ENCODE measurements around the gene TIGD4.

Gene TIGD4

DNA sequence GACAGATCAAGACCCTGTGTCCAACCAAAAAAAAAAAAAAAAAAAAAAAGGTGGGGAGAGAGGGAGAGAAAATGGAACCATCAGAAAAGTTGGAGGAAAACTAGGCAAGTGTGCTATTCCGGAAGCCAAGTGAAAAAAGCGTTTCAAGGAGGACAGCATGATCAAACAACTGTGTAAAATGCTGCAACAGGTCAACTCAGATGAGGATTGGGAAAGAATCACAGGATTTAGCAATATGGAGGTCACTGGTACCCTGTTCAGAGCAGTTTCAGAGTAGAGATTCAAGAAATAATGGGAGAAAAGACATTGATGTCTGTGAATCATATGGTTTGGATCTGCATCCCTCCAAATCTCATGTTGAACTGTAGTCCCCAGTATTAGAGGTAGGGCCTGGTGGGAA is 47.5 kb downstream of the TIGD4 start:
- H3K36me3 ChIP-seq (replicated peaks; ENCODE audit: low read depth, low read length): no peaks in the 10 kb centered on the region
- H4K20me1 ChIP-seq (ENCODE audit: insufficient read depth, low read length): no peaks in the 10 kb centered on the region
- TF ChIP-seq EZH2phosphoT487 (IDR thresholded peaks at IDR 0.05; ENCODE audit: low read depth): no peak
- TF ChIP-seq, protein P1, sequence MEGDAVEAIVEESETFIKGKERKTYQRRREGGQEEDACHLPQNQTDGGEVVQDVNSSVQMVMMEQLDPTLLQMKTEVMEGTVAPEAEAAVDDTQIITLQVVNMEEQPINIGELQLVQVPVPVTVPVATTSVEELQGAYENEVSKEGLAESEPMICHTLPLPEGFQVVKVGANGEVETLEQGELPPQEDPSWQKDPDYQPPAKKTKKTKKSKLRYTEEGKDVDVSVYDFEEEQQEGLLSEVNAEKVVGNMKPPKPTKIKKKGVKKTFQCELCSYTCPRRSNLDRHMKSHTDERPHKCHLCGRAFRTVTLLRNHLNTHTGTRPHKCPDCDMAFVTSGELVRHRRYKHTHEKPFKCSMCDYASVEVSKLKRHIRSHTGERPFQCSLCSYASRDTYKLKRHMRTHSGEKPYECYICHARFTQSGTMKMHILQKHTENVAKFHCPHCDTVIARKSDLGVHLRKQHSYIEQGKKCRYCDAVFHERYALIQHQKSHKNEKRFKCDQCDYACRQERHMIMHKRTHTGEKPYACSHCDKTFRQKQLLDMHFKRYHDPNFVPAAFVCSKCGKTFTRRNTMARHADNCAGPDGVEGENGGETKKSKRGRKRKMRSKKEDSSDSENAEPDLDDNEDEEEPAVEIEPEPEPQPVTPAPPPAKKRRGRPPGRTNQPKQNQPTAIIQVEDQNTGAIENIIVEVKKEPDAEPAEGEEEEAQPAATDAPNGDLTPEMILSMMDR (IDR thresholded peaks at IDR 0.05; ENCODE audit: low read depth, low read length): no peak
- H3K27me3 ChIP-seq (ENCODE audit: low read depth, low read length): peaks cover 19% of the 10 kb centered on the region
- no peak overlapping the region for H3K27ac ChIP-seq (ENCODE audit: low read length)
- no peak overlapping the region for H3K4me3 ChIP-seq (ENCODE audit: low read length)
- no peak overlapping the region for H3K4me2 ChIP-seq (ENCODE audit: low read length)
- no peaks in the 10 kb centered on the region for H3K9me3 ChIP-seq (ENCODE audit: insufficient read depth, low read length)
- H2AFZ ChIP-seq (ENCODE audit: low read depth, low read length): no peak overlapping the region
- no peak overlapping the region for H3K9ac ChIP-seq (ENCODE audit: low read length)
- H3K4me1 ChIP-seq (ENCODE audit: low read length): peaks cover 29% of the 10 kb centered on the region
- no peaks in the 10 kb centered on the region for H3K79me2 ChIP-seq (ENCODE audit: low read length)

- H4K20me1 ChIP-seq (ENCODE audit: insufficient read depth, low read length): no peaks in the 10 kb centered on the region
- no peak overlapping the region for H3K27ac ChIP-seq (ENCODE audit: low read length)
- no peak overlapping the region for H3K9ac ChIP-seq (ENCODE audit: low read length)
- H3K4me2 ChIP-seq (ENCODE audit: low read length): no peak overlapping the region
- no peak for TF ChIP-seq EZH2phosphoT487 (IDR thresholded peaks at IDR 0.05; ENCODE audit: low read depth)
- H3K4me3 ChIP-seq (ENCODE audit: low read length): no peak overlapping the region
- H3K4me1 ChIP-seq (ENCODE audit: low read length): peaks cover 17% of the 10 kb centered on the region
- H3K27me3 ChIP-seq (ENCODE audit: low read depth, low read length): peaks cover 11% of the 10 kb centered on the region; the same call in 1 of the 2 replicates
- H3K9me3 ChIP-seq (ENCODE audit: insufficient read depth, low read length): no peaks in the 10 kb centered on the region
- no peaks in the 10 kb centered on the region for H3K36me3 ChIP-seq (replicated peaks; ENCODE audit: low read depth, low read length)
- H3K79me2 ChIP-seq (ENCODE audit: low read length): no peaks in the 10 kb centered on the region
- no peak overlapping the region for H2AFZ ChIP-seq (ENCODE audit: low read depth, low read length)
Measured at GRCh38 chr4:152729466-152729865, 50.1 kb downstream of the TIGD4 start.

- Histone ChIP-seq H3K36me3 (replicated peaks; ENCODE audit: low read depth, low read length) (no peaks in the 10 kb centered on the region), H3K79me2 (ENCODE audit: low read length) (no peaks in the 10 kb centered on the region), H2AFZ (ENCODE audit: low read depth, low read length) (no peak overlapping the region), H3K27ac (ENCODE audit: low read length) (no peak overlapping the region), H3K4me1 (ENCODE audit: low read length) (peaks cover 9% of the 10 kb centered on the region; the same call in 1 of the 2 replicates), H3K4me2 (ENCODE audit: low read length) (no peak overlapping the region), H3K9ac (ENCODE audit: low read length) (no peak overlapping the region), H3K27me3 (ENCODE audit: low read depth, low read length) (peaks cover 11% of the 10 kb centered on the region; the same call in 1 of the 2 replicates), H3K9me3 (ENCODE audit: insufficient read depth, low read length) (no peaks in the 10 kb centered on the region), H4K20me1 (ENCODE audit: insufficient read depth, low read length) (no peaks in the 10 kb centered on the region), H3K4me3 (ENCODE audit: low read length) (no peak overlapping the region)
- TF ChIP-seq, protein P1 (IDR thresholded peaks at IDR 0.05; ENCODE audit: low read depth, low read length): no peak
- no peak for TF ChIP-seq EZH2phosphoT487 (IDR thresholded peaks at IDR 0.05; ENCODE audit: low read depth)
Measured at GRCh38 chr4:152728343-152728742, 51.2 kb downstream of the TIGD4 start.

DNA sequence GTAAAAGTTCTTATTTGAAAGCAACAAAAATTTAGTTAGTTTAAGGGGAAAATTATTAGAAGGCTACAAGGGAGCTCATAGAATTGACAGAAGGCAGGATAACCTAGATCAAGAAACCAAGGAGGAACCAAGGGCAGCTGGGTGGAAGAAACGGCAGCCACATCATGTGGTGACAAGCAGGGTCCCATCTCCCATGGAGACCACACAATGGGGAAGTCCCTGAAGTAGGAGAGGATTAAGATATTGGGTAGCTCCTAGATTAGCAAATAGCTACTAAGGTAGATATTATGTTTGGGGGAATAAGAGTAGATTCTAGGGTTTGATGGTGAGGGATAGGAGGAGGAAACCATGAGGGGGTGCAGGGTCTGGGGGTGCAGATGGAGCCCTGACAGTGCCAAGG is 51.7 kb downstream of the TIGD4 start:
- H3K79me2 ChIP-seq (ENCODE audit: low read length): no peaks in the 10 kb centered on the region
- no peak overlapping the region for H3K4me3 ChIP-seq (ENCODE audit: low read length)
- H3K27ac ChIP-seq (ENCODE audit: low read length): no peak overlapping the region
- H2AFZ ChIP-seq (ENCODE audit: low read depth, low read length): no peak overlapping the region
- no peak overlapping the region for H3K4me2 ChIP-seq (ENCODE audit: low read length)
- H3K27me3 ChIP-seq (ENCODE audit: low read depth, low read length): peaks cover 11% of the 10 kb centered on the region; the same call in 1 of the 2 replicates
- no peaks in the 10 kb centered on the region for H4K20me1 ChIP-seq (ENCODE audit: insufficient read depth, low read length)
- peaks cover 9% of the 10 kb centered on the region; the same call in 1 of the 2 replicates for H3K4me1 ChIP-seq (ENCODE audit: low read length)
- H3K36me3 ChIP-seq (replicated peaks; ENCODE audit: low read depth, low read length): no peaks in the 10 kb centered on the region
- no peak for TF ChIP-seq EZH2phosphoT487 (IDR thresholded peaks at IDR 0.05; ENCODE audit: low read depth)
- TF ChIP-seq, protein P1 (IDR thresholded peaks at IDR 0.05; ENCODE audit: low read depth, low read length): no peak
- no peak overlapping the region for H3K9ac ChIP-seq (ENCODE audit: low read length)
- H3K9me3 ChIP-seq (ENCODE audit: insufficient read depth, low read length): no peaks in the 10 kb centered on the region

Measured in OCI-LY3 (cell line).